Left colon (tissue), 2 donors: ENCODE data around the gene GRAMD2B. TPM values are rescaled to one million over a fixed set of nuclear protein-coding genes. Genes with fewer than 3 reads are reported as not detected.

ENCODE experiments used
- ATAC-seq: fragments of 200-7000 bp; cut with Tn5 transposase; one replicate; pipeline ENCODE4 v1.9.1; 2020; ENCODE audit warnings: mild to moderate bottlenecking, moderate library complexity
- DNase-seq, 2 donors: peaks; one replicate each; pipeline ENCODE4 v3.0.0-alpha.2; 2020
- intact Hi-C, 2 donors: fragments of 100-400 bp; cut with DNase I in 1 of 2; cut with micrococcal nuclease in 1 of 2; formaldehyde crosslinking; loops; one replicate each; pipeline versions ENCODE4 v1.11.2 to v1.14.0; 2022; cut with DNase I, micrococcal nuclease
- total RNA-seq, 2 donors: library from RNA; stranded (reverse); fragmentation: NEBNext Ultra II Directional; extraction: Animal tissue kit (Norgen Biotek cat#: 25700); gene quantifications; one replicate each; pipeline ENCODE4 v1.2.1, GENCODE V29; 2021
- donor health status: DM: no; HTN: no; CAD: no.
- donor health status: DM: yes; HTN: yes; CAD: no.

The GRAMD2B gene
- total RNA-seq, 2 donors from 2014 or later, result 49.8 to 52.2 TPM

- peak; percentile 76 for ATAC-seq
- intact Hi-C loops, result no loop called here
- no peak for DNase-seq
These were observed 96.7 kb downstream of the GRAMD2B start for GRCh38 chr5:126519637-126520592.

GRCh38 chr5:126520593-126520953 lies 97.4 kb downstream of the GRAMD2B start:
- DNase-seq, result no peak
- intact Hi-C loops, result no loop called here
- ATAC-seq, result no peak

GRCh38 chr5:126521130-126521529 lies 97.9 kb downstream of the GRAMD2B start:
- ATAC-seq, result peak; percentile 30
- intact Hi-C loops, result no loop called here

GRCh38 chr5:126523818-126524510 lies 100.8 kb downstream of the GRAMD2B start:
- intact Hi-C loops, result no loop called here
- ATAC-seq, result no peak

More at GRCh38 chr5:126521130-126521529, 97.9 kb downstream of the GRAMD2B start:
- no peak for DNase-seq

GRCh38 chr5:126525630-126526245 lies 102.5 kb downstream of the GRAMD2B start:
- intact Hi-C loops, result no loop called here
- DNase-seq (peak; percentile 76 to 88), ATAC-seq (peak; percentile 77)

More at GRCh38 chr5:126523818-126524510, 100.8 kb downstream of the GRAMD2B start:
- no peak for DNase-seq

GRCh38 chr5:126526493-126526892 lies 103.3 kb downstream of the GRAMD2B start:
- intact Hi-C loops, result no loop called here
- no peak for ATAC-seq
- DNase-seq, result no peak

- ATAC-seq, result no peak
- intact Hi-C loops, result no loop called here
- DNase-seq, result no peak
These were observed 103.9 kb downstream of the GRAMD2B start for GRCh38 chr5:126527158-126527557.

GRCh38 chr5:126527892-126528291 lies 104.7 kb downstream of the GRAMD2B start:
- DNase-seq (no peak), ATAC-seq (peak; percentile 85)
- intact Hi-C loops, result no loop called here

- intact Hi-C loops, result loop anchor here in 1 of 2 donors (10.0 kb wide), 1 partner anchor 167 kb away; no protein-coding TSS in a partner anchor
- DNase-seq (no peak), ATAC-seq (peak; percentile 40)
These were observed 108.4 kb downstream of the GRAMD2B start for GRCh38 chr5:126531543-126532120.

- intact Hi-C loops, result loop anchor here in 1 of 2 donors (10.0 kb wide), 1 partner anchor 170 kb away; no protein-coding TSS in a partner anchor
- no peak for ATAC-seq
- no peak for DNase-seq
These were observed 111.3 kb downstream of the GRAMD2B start for GRCh38 chr5:126534553-126534952.

GRCh38 chr5:126535856-126536545 lies 112.8 kb downstream of the GRAMD2B start:
- ATAC-seq (no peak), DNase-seq (no peak)
- intact Hi-C loops, result loop anchor here (5.0 to 10.0 kb wide), 2 partner anchors 171 to 194 kb away; no protein-coding TSS in a partner anchor

- DNase-seq, result no peak
- ATAC-seq, result no peak
- intact Hi-C loops, result loop anchor here (5.0 to 10.0 kb wide), 2 partner anchors 172 to 195 kb away; no protein-coding TSS in a partner anchor
These were observed 113.7 kb downstream of the GRAMD2B start for GRCh38 chr5:126536874-126537273.

- ATAC-seq (no peak), DNase-seq (no peak)
- intact Hi-C loops, result loop anchor here (5.0 to 10.0 kb wide), 2 partner anchors 174 to 196 kb away; no protein-coding TSS in a partner anchor
These were observed 115.4 kb downstream of the GRAMD2B start for GRCh38 chr5:126538579-126538978.

GRCh38 chr5:126540631-126541030 lies 117.4 kb downstream of the GRAMD2B start:
- DNase-seq (no peak), ATAC-seq (no peak)
- intact Hi-C loops, result loop anchor here in 1 of 2 donors (5.0 kb wide), 1 partner anchor 188 kb away; no protein-coding TSS in a partner anchor

- intact Hi-C loops, result loop anchor here in 1 of 2 donors (5.0 kb wide), 1 partner anchor 190 kb away; no protein-coding TSS in a partner anchor
- no peak for ATAC-seq
- DNase-seq, result no peak
These were observed 119.2 kb downstream of the GRAMD2B start for GRCh38 chr5:126542441-126542840.

- DNase-seq (no peak), ATAC-seq (no peak)
- intact Hi-C loops, result loop anchor here in 1 of 2 donors (5.0 kb wide), 1 partner anchor 191 kb away; no protein-coding TSS in a partner anchor
These were observed 119.8 kb downstream of the GRAMD2B start for GRCh38 chr5:126543009-126543408.

GRCh38 chr5:126543660-126544059 lies 120.5 kb downstream of the GRAMD2B start:
- ATAC-seq (peak; percentile 88), DNase-seq (peak in 1 of 2 donors; percentile 25)
- intact Hi-C loops, result loop anchor here in 1 of 2 donors (5.0 kb wide), 1 partner anchor 191 kb away; no protein-coding TSS in a partner anchor
